Natural killer cell (primary cell): ENCODE data around the gene HSF2. TPM values are rescaled to one million over a fixed set of nuclear protein-coding genes. Genes with fewer than 3 reads are reported as not detected.

Experiments
- ATAC-seq, 3 donors: fragments of 150-1000 bp in 2 of 3; fragments of 200-7000 bp in 1 of 3; cut with Tn5 transposase; 1 replicate in 1 of 3; 2 replicates in 2 of 3; pipeline ENCODE4 v1.10.0; 2021; ENCODE audit warnings: mild to moderate bottlenecking in 2 of 3, moderate library complexity in 2 of 3
- DNase-seq, 2 donors: peaks; one replicate each; pipeline versions ENCODE4 v3.0.0 to v3.0.0-alpha.2; 2013 to 2021; ENCODE audit warnings: mixed read lengths in 1 of 2
- H3K27ac ChIP-seq: one replicate; pipeline ENCODE4 v1.5.1; 2013; ENCODE audit warnings: mild to moderate bottlenecking, low read length
- H3K27me3 ChIP-seq: one replicate; pipeline ENCODE4 v1.6.1; 2013; ENCODE audit warnings: low read length; ENCODE audit not compliant: control insufficient read depth, insufficient read depth
- H3K36me3 ChIP-seq: one replicate; pipeline ENCODE4 v1.6.1; 2013; ENCODE audit warnings: low read length; ENCODE audit not compliant: control insufficient read depth, insufficient read depth
- H3K4me1 ChIP-seq: one replicate; pipeline ENCODE4 v1.6.1; 2013; ENCODE audit warnings: low read length; ENCODE audit not compliant: control insufficient read depth, insufficient read depth
- H3K4me3 ChIP-seq: one replicate; pipeline ENCODE4 v1.5.1; 2013; ENCODE audit warnings: low read length
- H3K9me3 ChIP-seq: one replicate; pipeline ENCODE4 v1.6.1; 2013; ENCODE audit warnings: low read length; ENCODE audit not compliant: control insufficient read depth, insufficient read depth
- H3K27ac Mint-ChIP-seq, 2 donors: one replicate each; pipeline ENCODE4 v1.8.0; 2022; ENCODE audit warnings: mild to moderate bottlenecking in 2 of 2, mixed read lengths in 2 of 2, moderate library complexity in 1 of 2
- H3K27me3 Mint-ChIP-seq, 2 donors: one replicate each; pipeline ENCODE4 v1.8.0; 2022; ENCODE audit warnings: low read depth in 2 of 2, mixed read lengths in 2 of 2
- H3K36me3 Mint-ChIP-seq: one replicate; pipeline ENCODE4 v1.8.0; 2022; ENCODE audit warnings: mixed read lengths
- H3K4me1 Mint-ChIP-seq, 2 donors: one replicate each; pipeline ENCODE4 v1.8.0; 2022; ENCODE audit warnings: mixed read lengths in 2 of 2
- H3K4me3 Mint-ChIP-seq: one replicate; pipeline ENCODE4 v1.8.0; 2022; ENCODE audit warnings: mild to moderate bottlenecking, moderate library complexity, mixed read lengths
- H3K9me3 Mint-ChIP-seq, 2 donors: one replicate each; pipeline ENCODE4 v1.8.0; 2022; ENCODE audit warnings: mixed read lengths in 2 of 2
- CTCF ChIP-seq: fragments of 200-600 bp; IDR thresholded peaks from one replicate; pipeline ENCODE4 v1.8.0; 2022; ENCODE audit warnings: antibody characterized with exemption
- WGBS: methylation state at CpG from one replicate; pipeline ENCODE4 v1.1.7; 2013; ENCODE audit warnings: missing lambda C conversion rate; ENCODE audit not compliant: insufficient coverage; 5-methylcytosine and 5-hydroxymethylcytosine counted together
- intact Hi-C: fragments of 100-400 bp; cut with micrococcal nuclease; formaldehyde crosslinking; loops from one replicate; pipeline ENCODE4 v1.14.2; 2022
- total RNA-seq, 4 donors: library from RNA; stranded (reverse); fragments of 120-200 nt in 1 of 4; gene quantifications; one replicate each; pipeline versions ENCODE4 v1.2.3 to v1.2.4, GENCODE V29; 2013 to 2022

HSF2 gene
- total RNA-seq, 3 donors from 2014 or later (not counting 1 experiment from before 2014, with no cell fraction given) = 16.4 to 23.5 (median 21.1) TPM

GRCh38 chr6:122471107-122472021 lies 71.9 kb downstream of the HSF2 start, which contains the start of gene SERINC1:
Gene SERINC1 (minus strand): TSS chr6:122471807. CDS start chr6:122471737, 70 bp downstream.
- no peaks in the 10 kb centered on the region for H3K9me3 ChIP-seq
- H3K27ac Mint-ChIP-seq = peak within 1 kb of the TSS; percentile 99 to 100
- TF ChIP-seq CTCF = no peak
- H3K27me3 ChIP-seq = no peaks in the 10 kb centered on the region
- peak within 1 kb of the TSS; percentile 76 for H3K4me3 ChIP-seq
- peak within 1 kb of the TSS; percentile 100 for H3K4me3 Mint-ChIP-seq
- ATAC-seq (peak; percentile 94 to 98 (median 96)), DNase-seq (peak; percentile 90 to 98)
- H3K36me3 Mint-ChIP-seq = no peaks in the 10 kb centered on the region
- no peaks in the 10 kb centered on the region for H3K9me3 Mint-ChIP-seq
- intact Hi-C loops = loop anchor here (1.0 kb wide), 1 partner anchor 72 kb away; the partner anchor contains the start of gene HSF2
- H3K4me1 ChIP-seq = peaks cover 20% of the 10 kb centered on the region
- peaks cover 55 to 56% of the 10 kb centered on the region in 2 donors for H3K4me1 Mint-ChIP-seq
- peak within 1 kb of the TSS; percentile 90 for H3K27ac ChIP-seq
- WGBS = under 1% methylated on average over 49 of the region's 49 CpGs
- no peaks in the 10 kb centered on the region for H3K27me3 Mint-ChIP-seq
- peaks cover 4% of the 10 kb centered on the region for H3K36me3 ChIP-seq

- peaks cover 1% of the 10 kb centered on the region for H3K36me3 ChIP-seq
- peaks cover 19% of the 10 kb centered on the region for H3K4me1 ChIP-seq
- peak overlapping the region; percentile 76 for H3K4me3 ChIP-seq
- no peaks in the 10 kb centered on the region for H3K9me3 ChIP-seq
- no peaks in the 10 kb centered on the region for H3K27me3 ChIP-seq
- TF ChIP-seq CTCF = no peak
- peaks cover 49 to 50% of the 10 kb centered on the region in 2 donors for H3K4me1 Mint-ChIP-seq
- H3K27me3 Mint-ChIP-seq = no peaks in the 10 kb centered on the region
- H3K27ac Mint-ChIP-seq = peak overlapping the region; percentile 99 to 100
- no peaks in the 10 kb centered on the region for H3K36me3 Mint-ChIP-seq
- no peaks in the 10 kb centered on the region for H3K9me3 Mint-ChIP-seq
- peak overlapping the region; percentile 100 for H3K4me3 Mint-ChIP-seq
- intact Hi-C loops = no loop called here
- peak overlapping the region; percentile 90 for H3K27ac ChIP-seq
- no peak for DNase-seq
- ATAC-seq = peak; percentile 34 to 45 (median 36)
- WGBS = 0% methylated on average over 4 of the region's 8 CpGs
Observed at GRCh38 chr6:122472022-122472340, 72.5 kb downstream of the HSF2 start.

DNA sequence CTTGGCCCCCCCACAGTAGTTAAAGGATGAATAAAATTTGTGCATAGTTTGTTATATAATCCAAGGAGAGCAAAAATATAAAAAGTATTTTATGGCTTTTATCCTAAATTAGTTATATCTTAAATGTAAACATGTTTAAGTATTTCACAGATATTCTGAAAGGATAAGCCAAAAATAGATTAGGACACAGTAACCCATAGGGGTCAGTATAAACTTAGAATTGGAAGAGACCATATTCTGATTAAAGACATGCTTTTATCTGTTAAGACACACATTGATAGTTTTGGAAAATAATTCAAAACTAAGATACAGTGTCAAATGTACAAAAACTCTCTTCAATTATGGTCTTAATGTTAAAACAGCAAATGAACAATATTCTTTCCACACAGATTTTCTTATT lies 76.7 kb downstream of the HSF2 start:
- Mint-ChIP-seq H3K27me3 (peaks cover 0 to 4% of the 10 kb centered on the region in 2 donors), H3K27ac (no peak overlapping the region), H3K4me3 (no peak overlapping the region), H3K9me3 (no peaks in the 10 kb centered on the region), H3K36me3 (no peaks in the 10 kb centered on the region), H3K4me1 (peaks cover 11% of the 10 kb centered on the region in 2 donors)
- Histone ChIP-seq H3K4me3 (no peak overlapping the region), H3K9me3 (no peaks in the 10 kb centered on the region), H3K27ac (no peak overlapping the region), H3K4me1 (peaks cover 2% of the 10 kb centered on the region), H3K27me3 (no peaks in the 10 kb centered on the region), H3K36me3 (no peaks in the 10 kb centered on the region)
- TF ChIP-seq CTCF = peak; percentile 36
- ATAC-seq (no peak), DNase-seq (peak in 1 of 2 donors; percentile 56)
- intact Hi-C loops = loop anchor here (1.0 kb wide), 1 partner anchor 54 kb away; no protein-coding TSS in a partner anchor
